Measurements from ENCODE around the gene FBXO9. TPM values are rescaled to one million over a fixed set of nuclear protein-coding genes. Genes with fewer than 3 reads are reported as not detected.

The FBXO9 gene
- total and polyA plus RNA-seq, 2 of the 8 experiments (the other 6 are each of a cell fraction or from before 2014, with no cell fraction given): 41.3 to 50.9 TPM

DNA sequence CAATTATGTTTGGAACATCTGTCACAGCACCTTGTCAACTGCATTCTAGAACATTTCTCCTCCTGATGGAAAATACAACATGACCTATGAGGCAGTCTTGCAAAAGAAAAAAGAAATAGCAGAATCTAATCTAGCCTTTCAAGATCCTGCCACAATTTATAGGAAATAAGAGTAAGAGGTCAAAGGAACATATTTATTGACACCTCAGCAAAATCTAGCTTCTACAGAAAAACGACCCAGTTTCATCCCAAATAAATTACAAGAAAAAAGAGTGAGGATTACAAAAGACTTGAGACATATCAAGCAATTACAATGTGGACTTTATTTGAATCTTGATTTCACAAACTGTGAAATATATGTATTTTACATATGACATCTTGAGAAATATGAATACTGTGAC, 4.2 kb downstream of the FBXO9 start:
- Histone ChIP-seq H4K8ac (ENCODE audit: extremely low read depth, insufficient read depth, low read length) (no peak overlapping the region), H2BK20ac (ENCODE audit: low read length) (no peak overlapping the region), H3K36me3 (ENCODE audit: control insufficient read depth in 2 of 4, insufficient read depth in 4 of 4, low read length in 3 of 4) (peaks cover 0 to 14% (median 4%) of the 10 kb centered on the region in 4 experiments; a peak in 3 of 8 replicates), H3K79me1 (ENCODE audit: low read depth, low read length) (no peaks in the 10 kb centered on the region), H2BK15ac (ENCODE audit: low read length) (no peak overlapping the region), H3K27ac (ENCODE audit: low read depth, low read length) (no peak overlapping the region), H2AFZ (ENCODE audit: low read length) (no peak overlapping the region), H4K20me1 (replicated peaks in 1 of 2; ENCODE audit: control insufficient read depth in 1 of 2, insufficient read depth in 2 of 2, low read length in 2 of 2) (peaks cover 2 to 5% of the 10 kb centered on the region in 2 experiments), H3K18ac (ENCODE audit: extremely low read depth, low read length) (no peak overlapping the region), H3K23me2 (ENCODE audit: low read depth, low read length) (peaks cover 4% of the 10 kb centered on the region; the same call in 1 of the 2 replicates), H3K56ac (replicated peaks; ENCODE audit: insufficient read length, low read depth, low read length) (no peak overlapping the region), H2AK5ac (ENCODE audit: low read depth, low read length) (no peak overlapping the region), H3K9ac (replicated peaks in 1 of 4; ENCODE audit: extremely low read depth in 1 of 4, low read depth in 3 of 4, low read length in 3 of 4) (no peak overlapping the region), H2BK12ac (ENCODE audit: low read depth, low read length) (no peak overlapping the region), H4K91ac (replicated peaks; ENCODE audit: insufficient read length, low read length) (no peak overlapping the region), H3K14ac (ENCODE audit: insufficient read length) (no peak overlapping the region), H3K9me3 (ENCODE audit: insufficient read depth in 2 of 2, low read depth in 1 of 2, low read length in 1 of 2) (no peaks in the 10 kb centered on the region), H2BK5ac (ENCODE audit: low read depth, low read length) (no peak overlapping the region), H3K4ac (replicated peaks; ENCODE audit: insufficient read length, low read depth, low read length) (no peak overlapping the region), H2BK120ac (replicated peaks; ENCODE audit: low read depth, low read length) (no peak overlapping the region), H3K4me3 (ENCODE audit: extremely low read depth in 1 of 4, insufficient read depth in 2 of 4, low read depth in 3 of 4, low read length in 4 of 4) (no peak overlapping the region), H3K4me2 (ENCODE audit: insufficient read depth in 1 of 2, low read depth in 2 of 2, low read length in 2 of 2) (no peak overlapping the region), H3K23ac (ENCODE audit: insufficient read length) (no peak overlapping the region), H3K4me1 (replicated peaks in 1 of 4; ENCODE audit: control insufficient read depth in 3 of 4, insufficient read depth in 4 of 4, low read length in 3 of 4) (peaks cover 0 to 3% (median 0%) of the 10 kb centered on the region in 4 experiments; a peak in 1 of 7 replicates), H4K5ac (ENCODE audit: insufficient read length, low read depth, low read length) (no peak overlapping the region), H3K27me3 (replicated peaks in 1 of 4; ENCODE audit: control insufficient read depth in 3 of 4, extremely low read depth in 1 of 4, insufficient read depth in 3 of 4, low read length in 3 of 4) (no peaks in the 10 kb centered on the region), H3K79me2 (ENCODE audit: control insufficient read depth in 1 of 2, insufficient read depth in 2 of 2, low read length in 2 of 2) (no peaks in the 10 kb centered on the region)
- no peak for FAIRE-seq
- ChIA-PET CTCF (ENCODE audit: partially characterized antibody) (interaction anchor here (0.6 kb wide), 1 partner anchor 66 kb away, joined by 3 read pairs; no protein-coding TSS in a partner anchor), POLR2A (ENCODE audit: partially characterized antibody) (no interaction called here)
- no peak for DNase-seq (ENCODE audit: low read depth in 1 of 2, low spot score in 2 of 2)
- 83% methylated on average over 1 of the region's 1 CpG; no CpG with 5 or more reads in 1 of the 2 experiments for WGBS, 2 experiments (ENCODE audit: extremely low coverage in 1 of 2, insufficient coverage in 1 of 2, insufficient read length in 1 of 2, insufficient replicate concordance in 2 of 2, low coverage in 1 of 2, low lambda C conversion rate in 2 of 2, missing lambda C conversion rate in 1 of 2)
- no peak for TF ChIP-seq TBP (IDR thresholded peaks at IDR 0.05; ENCODE audit: low read depth, low read length)
- TF ChIP-seq, protein P1, sequence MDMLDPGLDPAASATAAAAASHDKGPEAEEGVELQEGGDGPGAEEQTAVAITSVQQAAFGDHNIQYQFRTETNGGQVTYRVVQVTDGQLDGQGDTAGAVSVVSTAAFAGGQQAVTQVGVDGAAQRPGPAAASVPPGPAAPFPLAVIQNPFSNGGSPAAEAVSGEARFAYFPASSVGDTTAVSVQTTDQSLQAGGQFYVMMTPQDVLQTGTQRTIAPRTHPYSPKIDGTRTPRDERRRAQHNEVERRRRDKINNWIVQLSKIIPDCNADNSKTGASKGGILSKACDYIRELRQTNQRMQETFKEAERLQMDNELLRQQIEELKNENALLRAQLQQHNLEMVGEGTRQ (IDR thresholded peaks at IDR 0.05; ENCODE audit: low read length): no peak
- no peak for TF ChIP-seq BCL11A (IDR thresholded peaks at IDR 0.05; ENCODE audit: low read depth in 2 of 2, low read length in 2 of 2)
- no peak for TF ChIP-seq SP1 (IDR thresholded peaks at IDR 0.05; ENCODE audit: low read depth, low read length)
- no peak for TF ChIP-seq CTBP2 (IDR thresholded peaks at IDR 0.05; ENCODE audit: borderline replicate concordance, insufficient read depth, insufficient read length, low read length)
- TF ChIP-seq EZH2 (IDR thresholded peaks at IDR 0.05; ENCODE audit: low read depth, low read length, severe bottlenecking): no peak
- no peak for TF ChIP-seq RAD21 (IDR thresholded peaks at IDR 0.05 in 1 of 2, conservative IDR thresholded peaks at IDR 0.05 in 1 of 2; ENCODE audit: low read depth in 2 of 2, low read length in 2 of 2)
- no peak for TF ChIP-seq KDM1A (IDR thresholded peaks at IDR 0.05; ENCODE audit: borderline replicate concordance, low read length)
- no peak for TF ChIP-seq SIN3A (conservative IDR thresholded peaks at IDR 0.05 in 1 of 2, IDR thresholded peaks at IDR 0.05 in 1 of 2; ENCODE audit: low read depth in 1 of 2, low read length in 2 of 2)
- TF ChIP-seq JUN (IDR thresholded peaks at IDR 0.05; ENCODE audit: low read depth, low read length): no peak
- no peak for TF ChIP-seq POU5F1 (IDR thresholded peaks at IDR 0.05; ENCODE audit: low read depth, low read length)
- TF ChIP-seq SRF (IDR thresholded peaks at IDR 0.05; ENCODE audit: low read depth, low read length): no peak
